Testis (tissue), 3 donors: ENCODE measurements around the gene HOXB3. TPM values are rescaled to one million over a fixed set of nuclear protein-coding genes. Genes with fewer than 3 reads are reported as not detected.

Source experiments
- DNase-seq: peaks from one replicate; pipeline ENCODE4 v3.0.0-alpha.2; 2019
- H3K27ac ChIP-seq, 2 donors: fragments of 200-600 bp; sonication (generic); one replicate each; pipeline ENCODE4 v1.5.1; 2019
- H3K27me3 ChIP-seq: fragments of 200-600 bp; sonication (generic); one replicate; pipeline ENCODE4 v1.5.1; 2019
- H3K36me3 ChIP-seq: fragments of 200-600 bp; sonication (generic); one replicate; pipeline ENCODE4 v1.5.1; 2017; ENCODE audit warnings: low read depth; ENCODE audit errors: missing control alignments
- H3K4me1 ChIP-seq: fragments of 200-600 bp; sonication (generic); one replicate; pipeline ENCODE4 v1.5.1; 2019
- H3K4me3 ChIP-seq, 2 donors: fragments of 200-600 bp; sonication (generic); one replicate each; pipeline ENCODE4 v1.5.1; 2017 to 2019
- H3K9me3 ChIP-seq: fragments of 200-600 bp; sonication (generic); one replicate; pipeline ENCODE4 v1.5.1; 2017
- CTCF ChIP-seq, 3 experiments: fragments of 450-650 bp in 2 of 3; fragments of 200-600 bp in 1 of 3; sonication (generic) in 1 of 3; IDR thresholded peaks; one replicate each; pipeline ENCODE4 v1.5.1; 2016 to 2019; ENCODE audit warnings: antibody characterized with exemption in 3 of 3, mild to moderate bottlenecking in 2 of 3, moderate library complexity in 1 of 3
- POLR2A ChIP-seq: fragments of 450-650 bp; IDR thresholded peaks from one replicate; pipeline ENCODE4 v1.6.1; 2017; ENCODE audit warnings: antibody characterized with exemption, mild to moderate bottlenecking, moderate library complexity
- WGBS, 2 donors: methylation state at CpG; one replicate each; pipeline ENCODE4 v1.1.5; 2018; 5-methylcytosine and 5-hydroxymethylcytosine counted together
- intact Hi-C: fragments of 100-400 bp; cut with DNase I; formaldehyde crosslinking; loops from one replicate; pipeline ENCODE4 v1.15.1; 2023; ENCODE audit warnings: low total_unique reads
- polyA plus RNA-seq: library from polyadenylated mRNA; stranded (reverse); fragments of 350-450 nt; fragmentation: Illumina TruSeq; extraction: RNeasy Lipid Tissue Mini Kit (QIAGEN cat#74804); gene quantifications from one replicate; pipeline ENCODE4 v1.2.3, GENCODE V29; 2014; ENCODE audit warnings: low read depth, low replicate concordance; ENCODE audit not compliant: insufficient read depth
- total RNA-seq, 2 donors: library from RNA; depleted of rRNA; stranded (reverse); fragments of >200 nt; gene quantifications; one replicate each; pipeline ENCODE4 v1.2.3, GENCODE V29; 2016

Gene HOXB3
- total and polyA plus RNA-seq, 3 donors from 2014 or later: 9.2 to 11.4 (median 10.6) TPM

- intact Hi-C loops: no loop called here
- H3K4me3 ChIP-seq: peak overlapping the region; percentile 40 to 43
- H3K36me3 ChIP-seq: no peaks in the 10 kb centered on the region
- TF ChIP-seq CTCF (IDR thresholded peaks at IDR 0.05) (no peak), POLR2A (no peak)
- DNase-seq: no peak
- no peaks in the 10 kb centered on the region for H3K27me3 ChIP-seq
- H3K27ac ChIP-seq: no peak overlapping the region
- WGBS, 2 donors: 9% methylated on average over 33 to 43 of the region's 43 CpGs
- H3K4me1 ChIP-seq: peaks cover 6% of the 10 kb centered on the region
- no peaks in the 10 kb centered on the region for H3K9me3 ChIP-seq
These were observed 11.2 kb downstream of the HOXB3 start for GRCh38 chr17:48578616-48579470.

- no peak within 1 kb of the TSS for H3K27ac ChIP-seq
- H3K9me3 ChIP-seq: no peaks in the 10 kb centered on the region
- peaks cover 6% of the 10 kb centered on the region for H3K4me1 ChIP-seq
- intact Hi-C loops: no loop called here
- no peaks in the 10 kb centered on the region for H3K27me3 ChIP-seq
- peak; percentile 77 for DNase-seq
- H3K4me3 ChIP-seq: peak within 1 kb of the TSS; percentile 40 to 44
- H3K36me3 ChIP-seq: no peaks in the 10 kb centered on the region
- WGBS, 2 donors: 2 to 4% methylated on average over 25 to 55 of the region's 58 CpGs
- TF ChIP-seq CTCF (IDR thresholded peaks at IDR 0.05) (no peak), POLR2A (no peak)
These were observed 12.0 kb downstream of the HOXB3 start, which contains the start of gene HOXB4 for GRCh38 chr17:48577946-48578615. TSS of gene HOXB4 (minus strand) at chr17:48578350. CDS start at chr17:48578319, 31 bp downstream.

GRCh38 chr17:48577330-48577945, 12.6 kb downstream of the HOXB3 start:
- H3K27ac ChIP-seq: no peak overlapping the region
- H3K4me1 ChIP-seq: peaks cover 6% of the 10 kb centered on the region
- DNase-seq: no peak
- WGBS, 2 donors: 4% methylated on average over 10 to 19 of the region's 19 CpGs
- intact Hi-C loops: no loop called here
- no peaks in the 10 kb centered on the region for H3K36me3 ChIP-seq
- TF ChIP-seq POLR2A (no peak), CTCF (IDR thresholded peaks at IDR 0.05) (no peak)
- no peaks in the 10 kb centered on the region for H3K9me3 ChIP-seq
- peak overlapping the region; percentile 40 to 44 for H3K4me3 ChIP-seq
- H3K27me3 ChIP-seq: no peaks in the 10 kb centered on the region

- H3K4me1 ChIP-seq: no peaks in the 10 kb centered on the region
- TF ChIP-seq CTCF (IDR thresholded peaks at IDR 0.05): no peak
- TF ChIP-seq POLR2A: no peak
- H3K27ac ChIP-seq: no peak overlapping the region
- intact Hi-C loops: no loop called here
- H3K9me3 ChIP-seq: no peaks in the 10 kb centered on the region
- 2 to 4% methylated on average over 24 to 43 of the region's 43 CpGs for WGBS, 2 donors
- H3K4me3 ChIP-seq: peak overlapping the region; percentile 18 to 44
- H3K27me3 ChIP-seq: no peaks in the 10 kb centered on the region
- H3K36me3 ChIP-seq: no peaks in the 10 kb centered on the region
- DNase-seq: no peak
These were observed 13.3 kb downstream of the HOXB3 start for GRCh38 chr17:48576479-48577309.
